Middle frontal gyrus (tissue), 1 donor: ENCODE results near the gene WWC1.
"Not testable (repeated sequence)": the region's sequence is repeated elsewhere in the genome, so short reads cannot be mapped to it uniquely, and the experiment has no call there.

Experiments
- DNase-seq: peaks from one replicate; pipeline ENCODE4 v3.0.0-alpha.2; 2015; ENCODE audit warnings: low spot score; ENCODE audit errors: extremely low spot score

The WWC1 gene

DNA sequence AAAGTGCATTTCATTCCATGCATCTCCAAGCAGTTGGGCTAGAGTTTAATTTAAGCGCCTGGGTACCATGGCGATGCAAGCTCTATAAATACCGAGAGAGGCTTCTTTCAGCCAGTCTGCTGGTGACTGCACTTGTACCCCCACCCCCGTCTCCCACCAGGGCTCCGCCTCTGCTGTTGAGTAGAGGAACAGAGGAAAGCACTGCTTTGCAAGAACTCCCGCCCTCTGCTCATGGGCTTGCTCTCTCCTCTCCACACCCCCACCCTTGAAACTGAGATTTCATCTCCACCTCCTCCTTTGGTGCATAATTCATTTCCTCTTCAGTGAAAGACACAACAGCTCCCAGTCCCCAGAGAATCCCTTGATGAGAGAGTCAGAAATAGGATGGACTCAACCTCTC is 5.1 kb upstream of the WWC1 start:
- DNase-seq, result no peak

DNA sequence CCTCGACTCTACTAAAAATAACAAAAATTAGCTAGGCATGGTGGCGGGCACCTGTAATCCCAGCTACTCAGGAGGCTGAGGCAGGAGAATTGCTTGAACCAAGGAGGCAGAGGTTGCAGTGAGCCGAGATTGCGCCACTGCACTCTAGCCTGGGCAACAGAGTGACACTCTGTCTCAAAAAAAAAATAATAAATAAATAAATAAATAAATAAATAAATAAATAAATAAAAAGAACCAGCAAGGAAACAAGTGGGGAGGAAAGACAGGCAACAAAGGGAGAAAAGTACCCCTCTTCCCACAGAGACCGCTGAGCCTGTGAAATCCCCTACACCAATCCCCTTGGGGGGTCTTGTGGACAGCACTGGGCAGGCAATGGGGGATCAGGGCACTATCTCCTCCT is 4.6 kb upstream of the WWC1 start:
- DNase-seq, result not testable (repeated sequence)

DNA sequence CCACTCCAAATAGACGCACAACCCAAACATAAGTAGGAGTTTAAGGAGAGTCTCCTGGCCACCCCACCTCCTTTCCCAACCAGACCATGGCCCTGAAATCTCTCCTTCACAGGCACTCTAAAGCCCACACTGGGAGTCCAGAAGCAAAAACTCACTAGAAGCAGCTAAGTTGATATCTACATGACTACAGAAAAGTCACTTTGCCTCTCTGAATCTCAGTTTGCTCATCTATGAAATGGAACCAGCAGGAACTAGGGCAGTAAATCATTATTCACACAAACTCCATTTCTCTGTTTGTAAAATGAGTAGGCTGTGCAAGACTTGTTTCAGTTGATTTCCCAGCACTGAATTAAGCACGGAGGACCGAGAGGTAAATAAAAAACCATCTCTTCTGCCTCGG is 4.1 kb upstream of the WWC1 start:
- no peak for DNase-seq

DNA sequence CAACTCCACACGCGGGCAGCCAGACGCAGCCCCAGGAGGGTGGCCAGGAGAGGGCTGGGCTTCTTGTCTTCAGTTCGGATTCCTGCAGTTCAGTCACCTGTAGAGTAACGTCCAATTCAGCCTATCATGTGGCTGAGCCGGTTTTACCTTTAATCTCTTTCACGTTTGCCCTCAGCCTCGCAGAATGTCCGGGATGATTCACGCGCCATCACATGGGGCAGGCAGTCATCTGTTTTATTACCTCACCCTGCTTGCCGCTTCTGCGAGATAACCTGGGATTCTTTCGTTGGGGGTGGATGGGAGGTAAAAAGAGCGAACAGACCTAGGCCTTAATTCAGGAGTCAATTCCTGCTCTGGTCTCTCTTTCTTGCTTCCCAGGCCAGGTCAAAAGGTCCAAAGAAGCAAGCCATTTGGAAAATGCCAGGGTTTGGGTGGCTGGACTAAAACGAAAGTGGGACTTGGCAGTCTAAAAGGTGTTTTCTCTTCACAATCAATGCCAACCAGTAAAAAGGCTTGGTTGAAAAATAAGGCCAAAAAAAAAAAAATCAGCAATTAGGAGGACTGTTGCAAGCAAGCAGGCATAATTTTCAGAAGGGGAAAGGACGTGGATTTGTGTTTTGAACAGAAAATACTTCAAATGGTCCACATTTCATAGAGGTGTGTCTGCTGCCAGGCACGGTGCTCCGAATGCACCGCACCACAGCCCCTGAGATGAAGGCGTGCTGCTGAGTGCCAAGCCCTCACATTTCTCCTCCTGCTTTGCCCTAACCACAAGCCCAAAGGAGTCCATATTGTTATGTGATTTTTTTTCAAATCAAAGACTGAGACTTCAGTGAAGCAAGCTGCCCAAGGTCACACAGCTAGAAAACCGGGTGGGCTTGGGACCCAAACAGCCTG is 2.8 kb upstream of the WWC1 start:
- DNase-seq, result no peak

DNA sequence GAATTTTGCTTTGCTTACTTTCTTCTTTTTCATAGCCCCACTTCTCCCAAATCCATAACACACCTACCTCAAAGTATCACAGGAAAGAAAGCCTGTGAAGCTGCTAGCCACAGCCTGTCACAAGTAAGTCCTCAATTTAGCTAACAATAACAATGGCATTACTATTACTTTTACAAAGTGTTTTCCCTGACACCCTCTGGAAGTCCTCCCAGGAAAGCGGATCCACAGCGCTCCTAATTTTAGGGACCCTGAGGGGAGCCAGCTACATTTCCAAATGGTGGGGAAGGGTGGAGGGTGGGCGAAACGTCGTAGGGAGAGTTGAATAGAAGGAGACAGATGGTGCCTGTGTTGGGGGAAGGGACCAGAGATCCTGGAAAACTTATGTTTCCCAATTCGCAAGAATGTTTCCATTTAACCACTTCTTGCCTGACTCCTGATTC is 523 bp upstream of the WWC1 start:
- no peak for DNase-seq

DNA sequence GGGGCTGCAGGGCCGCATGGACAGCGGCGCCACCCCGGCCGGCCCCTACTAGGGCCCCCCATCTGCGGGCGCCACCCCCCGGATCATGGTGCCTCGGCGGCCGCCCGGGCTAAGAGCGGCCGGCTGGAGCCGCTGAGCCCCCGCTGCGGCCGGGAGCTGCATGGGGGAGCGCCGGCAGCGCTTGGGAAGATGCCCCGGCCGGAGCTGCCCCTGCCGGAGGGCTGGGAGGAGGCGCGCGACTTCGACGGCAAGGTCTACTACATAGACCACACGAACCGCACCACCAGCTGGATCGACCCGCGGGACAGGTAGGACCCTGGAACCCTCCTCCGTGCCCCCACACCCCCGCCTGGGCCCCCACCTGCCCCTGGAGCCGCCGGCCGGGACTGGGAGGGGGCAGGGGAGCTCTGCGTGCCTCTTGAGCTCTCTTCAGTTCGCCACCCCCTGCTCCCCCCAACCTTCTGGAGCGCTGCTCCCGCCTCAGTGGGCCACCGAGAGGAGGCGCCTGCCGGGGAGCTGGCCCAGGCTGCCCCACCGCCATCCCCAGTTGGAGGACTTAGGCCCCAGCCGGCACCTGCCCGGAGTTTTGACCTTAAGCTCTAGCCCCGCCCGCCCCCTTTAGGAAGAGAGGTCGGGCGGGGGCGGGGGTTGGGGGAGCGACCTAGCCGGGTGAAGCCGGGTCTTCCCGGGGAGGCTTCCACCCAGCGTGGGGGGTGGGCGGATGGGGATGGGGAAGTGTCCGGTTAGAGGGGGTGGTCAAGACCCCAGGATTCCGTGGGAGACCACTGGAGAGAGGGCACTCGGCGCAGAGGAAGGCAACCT is 730 bp downstream of the WWC1 start:
- no peak for DNase-seq

DNA sequence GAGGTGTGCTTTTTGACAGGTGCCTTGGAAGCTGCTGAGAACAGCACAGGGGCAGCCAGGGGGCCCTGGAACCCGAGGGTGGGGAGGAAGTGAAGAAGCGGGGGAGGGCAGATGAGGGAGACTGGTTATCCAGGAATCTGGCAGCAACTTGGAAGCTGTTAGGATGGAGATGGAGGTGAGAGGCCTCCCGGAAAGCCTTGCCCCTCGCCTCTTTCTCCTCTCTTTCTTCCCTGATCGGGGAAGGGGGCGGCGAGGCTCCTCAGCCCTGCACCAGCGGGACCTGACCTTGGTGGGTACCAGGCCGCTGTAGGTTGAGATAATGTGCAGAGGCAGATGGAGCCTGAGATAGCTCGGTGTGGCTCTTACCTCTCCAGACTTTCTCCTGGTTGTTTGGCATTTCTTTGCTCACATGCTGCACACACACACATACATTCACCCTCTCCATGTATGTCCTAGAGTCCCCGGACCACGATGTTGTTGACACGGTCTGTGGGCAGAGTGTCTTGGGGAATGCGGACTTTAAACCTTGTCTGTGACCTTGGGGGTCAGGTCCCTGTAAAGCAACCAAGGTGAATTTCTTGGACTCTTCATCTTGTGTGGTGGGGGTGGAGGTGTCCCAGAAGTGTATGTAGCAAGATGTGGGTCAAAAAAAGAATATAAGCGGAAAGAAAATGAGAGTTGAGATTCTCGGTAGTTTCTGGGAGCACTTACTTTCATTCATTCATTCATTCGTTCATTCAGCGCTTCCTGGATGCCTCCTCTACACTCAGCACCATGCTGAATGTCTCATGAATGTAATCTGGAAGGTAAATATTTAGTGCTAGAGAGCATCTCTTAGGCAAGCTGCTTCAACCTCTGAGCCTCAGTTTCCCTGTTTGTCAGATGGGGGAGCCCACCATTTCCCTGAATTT is 1.6 kb downstream of the WWC1 start:
- no peak for DNase-seq

DNA sequence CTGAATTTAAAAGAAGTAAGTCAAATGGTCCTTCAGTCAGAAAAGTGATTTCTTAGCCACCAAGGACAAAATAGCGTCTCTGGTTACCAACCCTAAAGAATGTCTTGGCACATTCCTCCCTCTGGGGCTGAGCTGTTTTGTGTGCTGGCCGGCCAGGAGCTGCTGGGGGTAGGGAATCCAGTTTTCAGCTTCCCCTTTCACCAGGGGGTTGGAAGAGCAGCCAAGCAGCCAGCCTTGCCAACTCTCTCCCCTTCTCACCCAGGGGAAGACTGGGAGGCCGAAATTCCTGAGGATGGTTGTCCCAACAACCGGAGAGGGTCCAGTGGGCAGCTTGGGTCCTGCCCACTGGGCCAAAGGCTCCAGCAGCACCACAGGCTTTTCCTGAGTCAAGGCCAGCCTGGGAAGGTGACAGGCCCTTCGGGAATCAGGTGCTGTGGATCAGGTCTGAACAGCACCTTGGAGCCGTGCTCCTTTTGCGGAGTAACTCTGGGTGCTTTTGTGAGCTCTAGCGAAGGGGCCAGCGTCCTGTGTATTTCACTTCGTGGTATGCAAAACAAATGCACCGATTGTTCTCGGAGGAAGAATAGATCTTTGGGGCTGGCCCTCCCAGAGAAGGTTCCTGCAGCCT is 4.2 kb downstream of the WWC1 start:
- DNase-seq, result no peak

DNA sequence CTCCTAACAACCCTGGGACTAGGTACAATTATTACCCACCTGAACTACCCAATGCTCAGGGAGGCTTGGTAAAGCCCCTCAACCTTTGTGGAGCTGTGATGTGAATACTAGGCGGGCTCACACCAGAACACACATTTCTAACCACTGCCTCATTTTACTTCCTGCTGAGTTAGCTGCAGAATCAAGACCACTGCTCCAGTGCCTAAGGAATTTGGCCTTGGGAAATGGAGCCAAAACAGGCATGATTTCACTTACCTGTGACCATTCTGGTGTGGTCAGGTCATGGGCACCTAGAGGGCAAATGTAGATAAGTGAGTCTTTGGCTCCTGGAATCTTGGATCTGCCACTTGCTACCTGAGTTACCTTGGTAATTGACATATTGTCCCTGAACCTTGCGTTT is 5.2 kb downstream of the WWC1 start:
- DNase-seq, result no peak

DNA sequence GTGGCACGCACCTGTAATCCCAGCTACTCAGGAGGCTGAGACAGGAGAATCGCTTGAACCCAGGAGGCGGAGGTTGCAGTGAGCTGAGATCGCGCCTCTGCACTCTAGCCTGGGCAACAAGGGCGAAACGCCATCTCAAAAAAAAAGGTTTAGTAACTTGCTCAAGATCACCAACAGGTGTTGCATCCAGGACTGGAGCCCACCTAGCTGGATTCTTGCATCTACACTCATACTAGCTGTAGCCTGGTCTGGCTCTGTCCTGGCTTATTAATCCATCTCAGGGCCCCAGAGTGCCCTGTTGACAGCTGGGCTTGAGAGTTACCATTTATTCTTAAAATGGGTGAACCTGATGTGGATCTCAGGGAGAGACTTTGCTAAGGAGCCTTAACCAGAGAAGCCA is 7.5 kb downstream of the WWC1 start:
- DNase-seq, result no peak

DNA sequence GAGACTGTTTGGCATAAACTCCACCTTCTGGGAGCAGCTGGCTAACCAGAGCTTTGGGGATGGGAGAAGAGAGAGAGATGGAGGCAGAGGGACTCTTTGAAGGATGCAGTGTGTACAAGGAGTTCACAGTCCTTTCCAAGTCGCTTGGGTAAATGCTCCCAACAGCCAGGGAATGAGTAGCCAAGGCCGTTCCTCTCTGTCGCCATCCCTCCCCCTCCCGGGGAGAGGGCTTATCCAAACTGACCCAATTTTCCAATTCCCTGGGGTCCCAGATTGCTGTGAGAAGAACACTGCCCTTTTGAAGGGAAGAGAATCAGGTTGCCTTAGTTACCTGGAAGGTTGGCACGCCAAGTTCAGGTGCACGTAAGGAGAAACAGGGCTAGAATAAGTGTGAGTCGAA is 7.9 kb downstream of the WWC1 start:
- no peak for DNase-seq

DNA sequence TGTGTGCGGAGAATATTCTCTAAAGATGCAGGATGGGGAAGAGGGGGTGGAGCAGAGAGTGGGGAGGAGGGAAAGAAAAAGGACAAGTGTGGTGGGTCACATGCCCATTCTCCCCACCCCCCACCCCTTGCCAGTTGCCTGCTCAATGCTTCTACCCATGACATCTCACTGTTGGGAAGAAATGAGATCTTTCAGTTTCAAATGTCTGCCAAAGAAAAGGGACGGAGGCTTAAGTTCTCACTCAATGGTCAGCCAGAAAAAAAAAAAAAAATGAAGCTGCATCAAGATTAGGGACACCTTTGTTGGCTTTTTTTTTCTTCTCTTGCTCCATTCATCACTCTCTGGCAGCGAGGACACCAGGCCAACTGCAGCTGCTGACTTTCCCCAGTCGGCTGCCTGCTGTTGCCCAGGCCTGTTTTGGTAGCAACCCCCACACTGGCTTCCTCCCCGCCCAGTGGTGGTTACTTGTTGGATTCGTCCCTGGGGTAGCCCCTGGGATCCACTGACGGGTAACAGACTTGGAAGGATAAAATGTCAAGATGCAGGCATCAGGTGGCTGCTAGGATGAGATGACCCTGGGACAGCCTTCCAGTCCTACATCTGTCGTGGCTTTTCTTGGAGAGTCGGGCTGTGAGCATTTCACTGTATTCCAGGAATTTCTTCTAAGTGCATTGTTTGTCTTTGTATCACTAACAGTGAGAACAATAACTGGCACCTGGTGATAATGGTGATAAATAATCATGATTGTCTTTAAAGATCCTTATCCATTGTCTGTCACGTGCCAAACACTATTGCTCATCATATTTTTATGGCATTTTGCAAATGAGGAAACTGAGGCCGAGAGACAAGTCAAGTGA is 9.1 kb downstream of the WWC1 start:
- DNase-seq, result no peak

DNA sequence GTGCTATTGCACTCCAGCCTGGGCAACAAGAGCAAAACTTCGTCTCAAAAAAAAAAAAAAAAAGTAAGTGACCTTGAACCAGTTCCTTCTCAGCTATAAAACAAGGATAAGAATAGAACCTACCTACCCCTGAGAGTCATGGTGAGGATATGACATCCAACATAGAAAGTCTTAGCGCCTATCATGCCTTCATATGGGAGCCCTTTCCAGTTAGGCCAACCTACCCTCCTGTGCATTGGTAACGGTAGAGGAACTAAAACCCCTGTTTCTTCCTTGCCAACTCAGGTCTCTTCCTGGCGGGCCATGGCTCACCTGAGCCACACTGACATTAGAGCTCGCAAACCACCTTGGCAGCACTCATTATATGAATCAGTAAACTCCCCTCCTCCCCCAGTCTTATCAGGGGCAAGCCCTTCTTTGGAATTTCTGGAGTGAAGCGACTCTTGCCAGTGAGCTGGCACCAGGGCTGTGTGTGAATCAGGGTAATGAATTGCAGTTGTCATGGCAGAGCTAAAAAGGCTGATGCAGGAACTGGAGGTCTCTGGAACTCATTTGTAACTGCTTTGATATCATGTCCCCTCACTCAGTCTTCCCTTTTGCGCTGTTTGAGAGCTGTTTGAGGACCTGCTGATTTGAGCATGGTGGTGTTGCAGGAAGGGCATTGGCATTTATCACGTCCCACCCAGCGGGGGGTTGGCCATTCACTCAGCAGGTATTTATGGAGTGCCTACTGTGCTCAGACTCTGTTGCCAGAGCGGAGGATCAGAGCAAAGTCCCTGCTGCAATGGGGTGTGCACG is 10.3 kb downstream of the WWC1 start:
- no peak for DNase-seq

DNA sequence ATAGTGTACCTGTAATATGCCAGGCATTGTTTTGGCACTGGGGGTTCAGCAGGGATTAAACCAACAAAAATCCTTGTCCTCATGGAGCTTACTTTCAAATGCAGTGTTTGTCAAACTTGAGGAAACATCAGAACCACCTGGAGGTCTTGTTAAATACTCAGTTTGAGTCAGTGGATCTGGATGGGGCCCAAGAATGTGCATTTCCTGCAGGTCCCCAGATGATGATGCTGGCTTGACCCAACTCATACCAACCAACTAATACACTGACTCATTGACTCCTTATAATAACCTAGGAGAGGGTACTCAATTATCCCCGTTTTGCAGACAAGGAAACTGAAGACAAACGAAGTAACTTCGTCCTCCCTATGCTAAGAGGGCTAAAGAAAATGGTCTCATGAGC is 11.3 kb downstream of the WWC1 start:
- no peak for DNase-seq

DNA sequence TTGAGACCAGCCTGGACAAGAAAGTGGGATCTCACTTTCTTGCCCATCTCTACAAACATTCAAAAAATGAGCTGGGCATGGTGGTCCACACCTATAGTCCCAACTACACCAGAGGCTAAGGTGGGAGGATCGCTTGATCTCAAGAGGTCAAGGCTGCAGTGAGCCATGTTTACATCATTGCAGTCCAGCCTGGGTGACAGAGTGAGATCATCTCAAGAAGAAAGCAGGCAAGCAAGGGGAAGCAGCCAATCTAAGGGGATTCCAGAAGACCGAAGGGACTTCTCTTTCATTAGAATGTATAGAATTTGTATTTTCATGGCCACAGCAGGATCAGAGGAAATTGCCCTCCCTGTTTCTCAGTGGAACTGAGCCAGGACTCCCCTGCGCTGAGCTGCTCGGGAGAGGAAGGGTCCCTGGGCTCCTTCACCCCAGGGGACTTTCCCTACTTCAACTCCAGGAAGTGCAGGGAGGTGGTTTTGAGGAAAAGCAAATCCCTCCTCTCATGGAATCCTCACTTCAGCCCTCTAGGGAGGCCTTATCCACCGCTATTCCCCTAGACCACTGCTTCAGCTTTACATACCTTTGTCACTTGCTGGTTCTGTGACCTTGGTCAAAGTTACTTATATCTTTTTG is 12.1 kb downstream of the WWC1 start:
- no peak for DNase-seq

DNA sequence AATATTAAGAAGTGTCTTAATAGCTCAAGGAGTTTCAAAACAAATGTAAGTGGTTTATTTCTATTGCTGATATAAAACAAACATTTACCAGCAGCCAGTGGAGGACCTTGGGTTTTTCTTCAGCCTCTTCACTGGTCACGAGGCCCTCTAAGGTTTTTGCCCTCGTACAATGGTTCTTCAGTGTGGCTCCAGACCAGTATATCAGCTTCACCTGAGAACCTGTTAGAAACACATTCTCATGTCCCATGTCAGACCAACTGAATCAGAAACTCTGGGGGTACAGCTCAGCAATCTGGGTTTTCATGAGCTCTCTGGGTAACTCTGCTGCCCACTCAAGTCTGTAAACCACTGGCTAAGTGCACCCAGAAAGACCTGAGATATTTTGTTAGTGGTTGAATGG is 12.9 kb downstream of the WWC1 start:
- no peak for DNase-seq

DNA sequence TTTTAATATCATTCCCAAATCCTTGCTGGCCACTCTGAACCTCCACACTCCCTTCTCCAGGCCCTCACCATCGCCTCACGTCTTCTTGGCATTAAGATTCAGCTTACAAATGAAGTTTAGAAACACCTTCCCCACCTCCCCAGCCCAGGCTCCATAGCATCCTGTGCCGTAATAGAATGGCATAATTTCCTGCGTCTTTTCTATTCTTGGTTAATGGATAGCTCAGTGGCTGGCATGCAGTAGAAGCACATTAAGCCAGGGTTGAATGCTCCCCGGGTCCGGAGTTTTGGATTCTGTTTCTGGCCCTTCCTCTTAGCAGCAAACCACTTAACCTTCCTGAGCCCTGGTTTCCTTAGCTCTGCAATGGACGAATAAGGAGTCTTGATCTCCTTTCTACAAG is 13.8 kb downstream of the WWC1 start:
- no peak for DNase-seq

DNA sequence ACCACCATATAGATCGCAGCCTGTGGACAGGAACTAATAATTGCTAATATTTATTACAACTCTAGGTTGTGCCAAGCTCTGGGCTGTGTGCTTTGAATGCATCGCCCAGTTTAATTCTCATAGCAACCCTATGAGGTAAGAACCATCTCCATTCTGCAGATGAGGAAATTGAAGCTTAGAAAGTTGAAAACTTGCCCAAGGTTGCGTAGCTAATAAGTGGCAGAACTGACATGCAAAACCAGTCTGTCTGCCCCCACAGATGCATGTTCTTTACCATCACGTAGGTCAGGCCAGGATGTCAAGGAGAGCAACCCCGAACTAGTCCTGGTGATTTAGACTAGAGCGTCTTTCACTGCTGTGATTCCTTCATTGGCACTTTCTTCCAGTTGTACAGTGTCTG is 15.6 kb downstream of the WWC1 start:
- DNase-seq, result no peak
